HG02885 (cell line): ENCODE measurements around the gene LMO1.

Source experiments
- ATAC-seq: cut with Tn5 transposase; IDR thresholded peaks from one replicate; pipeline ENCODE4 v1.9.1; 2021; ENCODE audit warnings: mild to moderate bottlenecking; ENCODE audit not compliant: unreplicated experiment, poor library complexity

LMO1 gene

GRCh38 chr11:8177136-8177535, 86.5 kb downstream of the LMO1 start:
- no peak for ATAC-seq
